Measurements from ENCODE around the gene NUTM1. TPM values are rescaled to one million over a fixed set of nuclear protein-coding genes. Genes with fewer than 3 reads are reported as not detected.

NUTM1 gene
- total RNA-seq, 6 donors from 2014 or later: not detected

DNA sequence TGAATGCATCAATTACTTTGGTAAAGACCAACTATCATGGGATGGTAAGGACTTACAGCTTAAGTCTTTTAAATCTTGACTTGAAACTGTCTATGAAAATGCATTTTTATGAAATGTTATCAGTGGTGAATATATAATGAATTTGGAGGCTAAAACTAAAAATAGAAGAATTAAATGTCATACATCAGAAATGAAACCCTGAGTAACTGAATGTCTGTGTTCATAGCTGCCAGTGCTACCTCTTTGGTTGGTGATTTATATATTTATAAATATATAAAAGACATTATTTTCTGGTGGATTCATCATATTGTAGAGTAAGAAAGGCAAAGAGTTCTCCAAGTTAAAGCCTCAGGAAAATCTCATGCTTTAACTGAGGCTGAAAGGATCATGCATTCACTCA, 17.7 kb upstream of the NUTM1 start:
- Histone ChIP-seq H3K27me3 (no peaks in the 10 kb centered on the region), H3K4me1 (no peaks in the 10 kb centered on the region), H3K9me3 (no peaks in the 10 kb centered on the region), H3K27ac (no peak overlapping the region), H3K36me3 (no peaks in the 10 kb centered on the region), H3K4me3 (no peak overlapping the region)
- TF ChIP-seq EP300 (IDR thresholded peaks at IDR 0.05): no peak
- no peak for TF ChIP-seq POLR2A (IDR thresholded peaks at IDR 0.05)
- ATAC-seq (ENCODE audit: low FRiP score in 2 of 2) (no peak), DNase-seq (no peak)

DNA sequence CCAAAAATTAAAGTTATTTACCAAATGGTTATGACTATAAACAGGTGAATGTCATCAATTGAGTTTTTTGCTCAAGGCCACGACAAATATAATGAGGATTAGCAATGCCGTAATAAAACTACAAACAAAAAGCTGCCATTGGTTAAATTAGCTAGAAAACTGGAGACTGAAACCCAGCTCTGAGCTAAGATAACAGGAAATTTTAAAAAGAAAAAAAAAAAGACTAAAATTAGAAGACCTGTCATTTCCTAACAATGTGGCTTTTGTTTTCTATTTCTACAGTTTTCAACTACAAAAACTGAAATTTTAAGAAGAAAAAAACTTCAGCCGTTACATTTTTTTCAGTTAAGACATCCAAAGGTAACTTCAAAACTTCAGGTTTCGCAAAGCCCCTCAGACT, 15.2 kb upstream of the NUTM1 start:
- Histone ChIP-seq H3K27me3 (no peaks in the 10 kb centered on the region), H3K4me3 (no peak overlapping the region), H3K4me1 (peaks cover 0 to 5% (median 0%) of the 10 kb centered on the region in 4 donors), H3K27ac (no peak overlapping the region), H3K9me3 (no peaks in the 10 kb centered on the region), H3K36me3 (no peaks in the 10 kb centered on the region)
- ATAC-seq (ENCODE audit: low FRiP score in 2 of 2) (no peak), DNase-seq (no peak)
- 78 to 82% methylated on average over 4 of the region's 4 CpGs for WGBS, 2 donors
- TF ChIP-seq POLR2A (IDR thresholded peaks at IDR 0.05): no peak
- TF ChIP-seq EP300 (IDR thresholded peaks at IDR 0.05): no peak
- TF ChIP-seq CTCF (IDR thresholded peaks at IDR 0.05): no peak
- TF ChIP-seq POLR2AphosphoS5 (IDR thresholded peaks at IDR 0.05): no peak

- no peak for TF ChIP-seq EP300 (IDR thresholded peaks at IDR 0.05)
- no peak for TF ChIP-seq POLR2AphosphoS5 (IDR thresholded peaks at IDR 0.05)
- TF ChIP-seq POLR2A (IDR thresholded peaks at IDR 0.05): no peak
- TF ChIP-seq CTCF (IDR thresholded peaks at IDR 0.05): no peak
- Histone ChIP-seq H3K4me3 (no peak overlapping the region), H3K9me3 (no peaks in the 10 kb centered on the region), H3K36me3 (no peaks in the 10 kb centered on the region), H3K27ac (no peak overlapping the region), H3K4me1 (peaks cover 0 to 10% (median 6%) of the 10 kb centered on the region in 4 donors), H3K27me3 (no peaks in the 10 kb centered on the region)
- no peak for DNase-seq
- WGBS, 2 donors: 78 to 83% methylated on average over 2 of the region's 2 CpGs
- no peak for ATAC-seq (ENCODE audit: low FRiP score in 2 of 2)
Measured at GRCh38 chr15:34329006-34329405, 14.1 kb upstream of the NUTM1 start.

DNA sequence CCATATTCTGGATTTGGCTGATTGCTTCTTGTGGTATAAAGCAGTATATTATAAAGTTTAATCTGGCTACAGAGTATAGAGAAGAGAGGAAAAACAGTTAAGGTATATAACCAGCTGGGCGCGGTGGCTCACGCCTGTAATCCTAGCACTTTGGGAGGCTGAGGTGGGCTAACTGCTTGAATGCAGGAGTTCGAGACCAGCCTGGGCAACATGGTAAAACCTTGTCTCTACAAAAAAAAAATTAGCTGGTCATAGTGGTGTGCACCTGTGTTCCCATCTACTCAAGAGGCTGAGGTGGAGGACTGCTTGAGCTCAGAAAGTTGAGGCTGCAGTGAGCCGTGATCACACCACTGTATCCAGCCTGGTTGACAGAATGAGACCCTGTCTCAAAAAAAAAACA, 12.8 kb upstream of the NUTM1 start:
- Histone ChIP-seq H3K4me3 (no peak overlapping the region), H3K27ac (no peak overlapping the region), H3K36me3 (no peaks in the 10 kb centered on the region), H3K9me3 (no peaks in the 10 kb centered on the region), H3K4me1 (peaks cover under 1 to 22% (median 12%) of the 10 kb centered on the region in 4 donors), H3K27me3 (no peaks in the 10 kb centered on the region)
- TF ChIP-seq POLR2AphosphoS5 (IDR thresholded peaks at IDR 0.05) (no peak), CTCF (IDR thresholded peaks at IDR 0.05) (no peak), POLR2A (IDR thresholded peaks at IDR 0.05) (no peak), EP300 (IDR thresholded peaks at IDR 0.05) (no peak)
- ATAC-seq (ENCODE audit: low FRiP score in 2 of 2) (no peak), DNase-seq (no peak)
- WGBS, 2 donors: 96 to 98% methylated on average over 5 of the region's 5 CpGs

DNA sequence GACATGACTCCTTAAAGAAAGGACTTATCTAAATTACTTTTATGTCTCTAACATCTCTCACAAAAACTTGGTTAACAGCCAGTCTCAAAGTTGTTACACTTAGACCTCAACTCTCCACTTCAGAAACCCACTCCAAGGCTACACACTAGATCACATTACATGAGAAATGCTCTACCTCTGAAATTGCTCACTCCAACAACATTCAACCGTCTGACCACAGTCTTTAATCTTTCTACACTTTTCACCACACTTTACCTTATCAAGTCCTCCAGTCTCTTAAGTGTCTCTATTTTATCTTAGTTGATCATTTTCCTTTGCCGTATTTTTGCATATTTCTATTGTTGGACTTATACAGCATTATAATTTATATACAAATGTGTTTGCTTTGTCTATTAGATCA, 11.3 kb upstream of the NUTM1 start:
- DNase-seq: no peak
- H3K27me3 ChIP-seq: no peaks in the 10 kb centered on the region
- H3K9me3 ChIP-seq: no peaks in the 10 kb centered on the region
- WGBS, 2 donors: 55 to 58% methylated on average over 2 of the region's 2 CpGs
- H3K4me3 ChIP-seq: no peak overlapping the region
- peaks cover 15 to 38% (median 25%) of the 10 kb centered on the region in 4 donors for H3K4me1 ChIP-seq
- H3K36me3 ChIP-seq: no peaks in the 10 kb centered on the region
- TF ChIP-seq EP300 (IDR thresholded peaks at IDR 0.05): no peak
- TF ChIP-seq POLR2AphosphoS5 (IDR thresholded peaks at IDR 0.05): no peak
- no peak for TF ChIP-seq POLR2A (IDR thresholded peaks at IDR 0.05)
- no peak for TF ChIP-seq CTCF (IDR thresholded peaks at IDR 0.05)
- peak overlapping the region in 1 of 4 donors; percentile 19 for H3K27ac ChIP-seq
- no peak for ATAC-seq (ENCODE audit: low FRiP score in 2 of 2)

Measured in upper lobe of left lung (tissue), 6 donors.